SK-N-MC (cell line): Measurements from ENCODE around the gene AMBP.

Source experiments
- EZH2 ChIP-seq: fragments of 200-600 bp; sonication (generic); IDR thresholded peaks from one replicate; pipeline ENCODE4 v1.6.1; 2017; ENCODE audit warnings: antibody characterized with exemption
- POLR2AphosphoS5 ChIP-seq: IDR thresholded peaks from 2 replicates; pipeline ENCODE4 v1.6.1; 2012; ENCODE audit warnings: mild to moderate bottlenecking, low read depth, low read length, borderline replicate concordance

- TF ChIP-seq EZH2 (no peak), POLR2AphosphoS5 (no peak)
These were observed 12.7 kb upstream of the AMBP start for GRCh38 chr9:114090798-114091197.
